HG02981 (cell line): Measurements from ENCODE around the gene OSBPL5.
A peak's percentile ranks its signal among the peaks of the same experiment; 100 is the strongest.

Experiments used
- ATAC-seq: cut with Tn5 transposase; IDR thresholded peaks from one replicate; pipeline ENCODE4 v1.9.1; 2021; ENCODE audit warnings: mild to moderate bottlenecking, moderate library complexity; ENCODE audit not compliant: unreplicated experiment

OSBPL5 gene

GRCh38 chr11:3060436-3061025 lies 104.6 kb downstream of the OSBPL5 start:
- no peak for ATAC-seq

GRCh38 chr11:3058753-3059664 lies 106.1 kb downstream of the OSBPL5 start:
- no peak for ATAC-seq

- peak; percentile 98 for ATAC-seq
Observed at GRCh38 chr11:3057069-3057963, 107.8 kb downstream of the OSBPL5 start, which contains the start of gene CARS1. Gene CARS1 (minus strand): TSS chr11:3057423. CDS start chr11:3057367, 56 bp downstream.

GRCh38 chr11:3056296-3057068 lies 108.6 kb downstream of the OSBPL5 start:
- no peak for ATAC-seq

- ATAC-seq: no peak
Observed at GRCh38 chr11:3055891-3056290, 109.2 kb downstream of the OSBPL5 start.

- ATAC-seq: no peak
Observed at GRCh38 chr11:3052567-3052966, 112.5 kb downstream of the OSBPL5 start.

GRCh38 chr11:3052109-3052479 lies 113.0 kb downstream of the OSBPL5 start:
- no peak for ATAC-seq

GRCh38 chr11:3051196-3052108 lies 113.7 kb downstream of the OSBPL5 start:
- ATAC-seq: no peak

GRCh38 chr11:3050386-3051195 lies 114.5 kb downstream of the OSBPL5 start:
- no peak for ATAC-seq

- ATAC-seq: peak; percentile 88
Observed at GRCh38 chr11:3049430-3050243, 115.5 kb downstream of the OSBPL5 start.

GRCh38 chr11:3047637-3048036 lies 117.5 kb downstream of the OSBPL5 start:
- ATAC-seq: no peak

- no peak for ATAC-seq
Observed at GRCh38 chr11:3046641-3047040, 118.5 kb downstream of the OSBPL5 start.

GRCh38 chr11:3046190-3046589 lies 118.9 kb downstream of the OSBPL5 start:
- no peak for ATAC-seq

- ATAC-seq: no peak
Observed at GRCh38 chr11:3044915-3045314, 120.2 kb downstream of the OSBPL5 start.

GRCh38 chr11:3044004-3044403 lies 121.1 kb downstream of the OSBPL5 start:
- no peak for ATAC-seq

- ATAC-seq: no peak
Observed at GRCh38 chr11:3043315-3043871, 121.7 kb downstream of the OSBPL5 start.

GRCh38 chr11:3042496-3043314 lies 122.4 kb downstream of the OSBPL5 start:
- ATAC-seq: no peak
